IPS-20b (cell line): ENCODE results near the gene PPP1R10.

Experiments
- H3K27ac ChIP-seq: one replicate; pipeline ENCODE4 v1.5.1; 2013; ENCODE audit warnings: low read length
- H3K27me3 ChIP-seq: 2 replicates; pipeline ENCODE4 v1.6.1; 2013; ENCODE audit warnings: mild to moderate bottlenecking, low read length, inconsistent platforms; ENCODE audit not compliant: insufficient read depth
- H3K36me3 ChIP-seq: 2 replicates; pipeline ENCODE4 v1.6.1; 2013; ENCODE audit warnings: low read depth, mild to moderate bottlenecking, inconsistent platforms, low read length, moderate library complexity; ENCODE audit not compliant: insufficient read depth
- H3K4me1 ChIP-seq: 2 replicates; pipeline ENCODE4 v1.6.1; 2013; ENCODE audit warnings: mild to moderate bottlenecking, control low read depth, inconsistent platforms, low read length, moderate library complexity; ENCODE audit not compliant: insufficient read depth
- H3K4me3 ChIP-seq: 2 replicates; pipeline ENCODE4 v1.5.1; 2013; ENCODE audit warnings: mild to moderate bottlenecking, low read length, inconsistent platforms
- H3K9ac ChIP-seq: 2 replicates; pipeline ENCODE4 v1.6.1; 2013; ENCODE audit warnings: low read depth, mild to moderate bottlenecking, inconsistent platforms, low read length, moderate library complexity
- H3K9me3 ChIP-seq: 2 replicates; pipeline ENCODE4 v1.6.1; 2013; ENCODE audit warnings: mild to moderate bottlenecking, low read depth, low read length, inconsistent platforms; ENCODE audit not compliant: insufficient read depth

The PPP1R10 gene

DNA sequence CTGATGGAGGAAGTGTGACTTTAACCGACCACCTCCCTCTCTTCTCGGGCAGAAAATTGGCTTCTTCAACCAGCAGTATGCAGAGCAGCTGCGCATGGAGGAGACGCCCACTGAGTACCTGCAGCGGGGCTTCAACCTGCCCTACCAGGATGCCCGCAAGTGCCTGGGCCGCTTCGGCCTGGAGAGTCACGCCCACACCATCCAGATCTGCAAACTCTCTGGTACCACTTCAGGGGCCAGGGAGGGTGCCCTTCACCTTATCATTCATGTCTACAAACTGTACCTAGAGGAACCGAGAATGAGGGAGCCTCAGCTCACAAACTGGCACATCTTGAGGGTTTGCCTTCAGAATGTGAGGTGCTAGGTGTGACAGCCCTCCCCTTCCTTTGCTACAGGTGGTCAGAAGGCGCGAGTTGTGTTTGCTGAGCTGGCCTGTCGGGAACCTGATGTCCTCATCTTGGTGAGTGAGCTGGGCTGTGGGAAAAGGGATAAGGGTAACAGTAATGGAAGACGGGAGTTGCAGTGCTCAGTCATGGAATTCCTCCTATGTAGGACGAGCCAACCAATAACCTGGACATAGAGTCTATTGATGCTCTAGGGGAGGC is 27.2 kb downstream of the PPP1R10 start:
- H3K9me3 ChIP-seq = no peaks in the 10 kb centered on the region
- H3K4me3 ChIP-seq = no peak overlapping the region
- no peak overlapping the region for H3K27ac ChIP-seq
- no peaks in the 10 kb centered on the region for H3K4me1 ChIP-seq
- H3K36me3 ChIP-seq = peaks cover 98% of the 10 kb centered on the region
- H3K27me3 ChIP-seq = no peaks in the 10 kb centered on the region
- H3K9ac ChIP-seq = no peak overlapping the region

DNA sequence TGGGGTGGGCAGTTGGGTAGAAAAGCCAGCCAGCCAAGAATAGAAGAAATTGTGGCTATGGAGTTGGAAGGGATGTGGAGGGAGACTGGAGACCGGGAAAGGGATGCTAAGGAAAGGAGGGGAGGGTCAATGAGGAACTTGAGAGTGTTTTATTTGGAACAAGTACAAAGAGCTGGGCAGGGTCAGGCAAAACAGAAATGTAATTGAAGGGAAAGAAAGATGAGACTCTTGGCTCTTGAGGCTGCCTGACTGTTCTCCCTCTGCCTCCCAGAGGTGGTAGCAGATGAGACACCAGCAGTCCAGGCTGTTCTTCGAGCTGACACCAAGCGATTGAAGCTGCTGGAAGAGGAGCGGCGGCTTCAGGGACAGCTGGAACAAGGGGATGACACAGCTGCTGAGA is 33.1 kb downstream of the PPP1R10 start:
- no peak overlapping the region for H3K27ac ChIP-seq
- H3K9me3 ChIP-seq = no peaks in the 10 kb centered on the region
- peaks cover 100% of the 10 kb centered on the region for H3K36me3 ChIP-seq
- no peak overlapping the region for H3K9ac ChIP-seq
- H3K27me3 ChIP-seq = no peaks in the 10 kb centered on the region
- H3K4me1 ChIP-seq = no peaks in the 10 kb centered on the region
- H3K4me3 ChIP-seq = no peak overlapping the region

DNA sequence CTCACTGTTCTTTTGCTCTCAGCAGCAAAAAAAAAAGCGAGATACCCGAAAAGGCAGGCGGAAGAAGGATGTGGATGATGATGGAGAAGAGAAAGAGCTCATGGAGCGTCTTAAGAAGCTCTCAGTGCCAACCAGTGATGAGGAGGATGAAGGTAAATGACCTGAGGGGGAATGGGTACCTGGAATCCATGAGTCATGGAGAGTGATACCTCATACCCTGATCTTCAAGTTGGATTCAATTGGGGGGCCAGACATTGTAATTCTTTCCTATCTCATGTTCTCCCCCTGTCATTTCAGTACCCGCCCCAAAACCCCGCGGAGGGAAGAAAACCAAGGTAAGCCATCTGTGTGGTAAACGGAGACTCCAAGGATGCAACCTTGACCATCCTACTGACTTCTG is 39.0 kb downstream of the PPP1R10 start:
- Histone ChIP-seq H3K9ac (no peak overlapping the region), H3K27ac (no peak overlapping the region), H3K36me3 (peaks cover 93% of the 10 kb centered on the region), H3K4me1 (no peaks in the 10 kb centered on the region), H3K4me3 (no peak overlapping the region), H3K9me3 (no peaks in the 10 kb centered on the region), H3K27me3 (no peaks in the 10 kb centered on the region)

- peak overlapping the region; percentile 87; the same call in 1 of the 2 replicates for H3K4me3 ChIP-seq
Measured at GRCh38 chr6:30573113-30573512, 43.9 kb downstream of the PPP1R10 start.

GRCh38 chr6:30572148-30572547 is 44.9 kb downstream of the PPP1R10 start:
- H3K4me1 ChIP-seq = peaks cover 10% of the 10 kb centered on the region; the same call in 1 of the 2 replicates
- H3K27ac ChIP-seq = no peak overlapping the region
- H3K4me3 ChIP-seq = peak overlapping the region; percentile 87
- no peaks in the 10 kb centered on the region for H3K9me3 ChIP-seq
- H3K9ac ChIP-seq = peak overlapping the region; percentile 87; the same call in 1 of the 2 replicates
- H3K36me3 ChIP-seq = peaks cover 41% of the 10 kb centered on the region
- H3K27me3 ChIP-seq = peaks cover 16% of the 10 kb centered on the region

More at GRCh38 chr6:30573113-30573512, 43.9 kb downstream of the PPP1R10 start:
- Histone ChIP-seq H3K9me3 (no peaks in the 10 kb centered on the region), H3K4me1 (peaks cover 10% of the 10 kb centered on the region; the same call in 1 of the 2 replicates), H3K9ac (peak overlapping the region; percentile 87; the same call in 1 of the 2 replicates), H3K27ac (no peak overlapping the region), H3K36me3 (peaks cover 50% of the 10 kb centered on the region), H3K27me3 (peaks cover 16% of the 10 kb centered on the region)

GRCh38 chr6:30571762-30572082 is 45.3 kb downstream of the PPP1R10 start:
- Histone ChIP-seq H3K9ac (peak overlapping the region; percentile 87), H3K27ac (no peak overlapping the region), H3K9me3 (no peaks in the 10 kb centered on the region), H3K4me1 (peaks cover 10% of the 10 kb centered on the region; the same call in 1 of the 2 replicates), H3K27me3 (peaks cover 16% of the 10 kb centered on the region), H3K36me3 (peaks cover 36% of the 10 kb centered on the region), H3K4me3 (peak overlapping the region; percentile 87)

DNA sequence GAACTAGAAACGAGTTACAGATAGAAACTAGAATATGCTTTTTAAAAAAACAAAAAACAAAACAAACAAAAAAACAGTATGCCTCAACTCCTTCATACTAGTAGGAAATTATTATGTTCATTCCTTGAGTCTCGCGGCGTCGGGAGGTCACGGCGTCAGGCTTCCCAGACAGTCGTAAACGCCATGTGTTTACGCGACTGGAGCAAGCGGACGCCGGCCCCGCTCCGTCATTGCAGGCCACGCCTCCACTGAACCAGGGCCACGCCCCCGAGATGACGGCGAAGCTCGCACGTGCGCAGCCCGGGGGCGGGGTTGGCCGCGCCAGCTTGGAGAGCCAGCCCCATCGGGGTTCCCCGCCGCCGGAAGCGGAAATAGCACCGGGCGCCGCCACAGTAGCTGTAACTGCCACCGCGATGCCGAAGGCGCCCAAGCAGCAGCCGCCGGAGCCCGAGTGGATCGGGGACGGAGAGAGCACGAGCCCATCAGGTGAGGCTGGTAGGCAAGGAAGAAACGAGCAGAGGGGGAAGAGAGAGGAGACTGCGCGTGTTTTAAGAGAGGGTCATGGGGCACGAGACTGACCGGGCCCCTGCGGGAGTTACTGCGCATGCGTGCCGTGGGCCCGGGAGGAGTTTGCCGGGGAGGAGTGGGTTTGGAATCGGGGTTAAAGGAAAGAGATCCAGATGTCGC is 45.8 kb downstream of the PPP1R10 start, which contains the start of gene ABCF1:
Gene ABCF1, plus strand, starts transcription at position 368 of the 687 bp plus-strand sequence. Its CDS starts 46 bp downstream, at position 414.
- peaks cover 32% of the 10 kb centered on the region for H3K36me3 ChIP-seq
- peaks cover 10% of the 10 kb centered on the region; the same call in 1 of the 2 replicates for H3K4me1 ChIP-seq
- no peaks in the 10 kb centered on the region for H3K9me3 ChIP-seq
- H3K27me3 ChIP-seq = peaks cover 16% of the 10 kb centered on the region
- H3K27ac ChIP-seq = no peak within 1 kb of the TSS
- peak within 1 kb of the TSS; percentile 87 for H3K4me3 ChIP-seq
- peak within 1 kb of the TSS; percentile 87 for H3K9ac ChIP-seq

GRCh38 chr6:30570740-30571074 is 46.3 kb downstream of the PPP1R10 start:
- H3K27me3 ChIP-seq = peaks cover 16% of the 10 kb centered on the region
- H3K36me3 ChIP-seq = peaks cover 30% of the 10 kb centered on the region
- H3K4me3 ChIP-seq = peak overlapping the region; percentile 87
- H3K9ac ChIP-seq = peak overlapping the region; percentile 87
- H3K4me1 ChIP-seq = peaks cover 10% of the 10 kb centered on the region; the same call in 1 of the 2 replicates
- H3K9me3 ChIP-seq = no peaks in the 10 kb centered on the region
- H3K27ac ChIP-seq = no peak overlapping the region

DNA sequence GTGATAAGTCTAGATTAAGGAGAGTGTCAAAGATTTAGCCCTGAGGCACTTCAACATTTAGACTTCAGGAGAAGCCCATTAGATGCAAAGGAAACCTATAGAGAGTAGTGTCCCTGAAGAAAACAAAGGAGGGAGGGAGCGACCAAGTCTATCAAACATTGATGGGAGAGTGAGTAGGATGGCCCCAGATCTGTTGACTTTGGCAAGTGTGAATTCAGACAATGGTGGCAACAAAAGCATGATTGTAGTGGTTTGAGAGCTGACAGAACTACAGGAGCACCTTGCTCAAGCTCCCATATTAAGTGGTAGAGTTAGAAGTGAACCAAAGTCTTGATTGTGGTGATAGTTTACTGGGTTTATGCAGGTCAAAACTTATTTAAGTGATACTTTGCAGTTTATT is 46.8 kb downstream of the PPP1R10 start:
- Histone ChIP-seq H3K9me3 (no peaks in the 10 kb centered on the region), H3K36me3 (peaks cover 25% of the 10 kb centered on the region), H3K27ac (no peak overlapping the region), H3K27me3 (peaks cover 16% of the 10 kb centered on the region), H3K4me1 (peaks cover 10% of the 10 kb centered on the region; the same call in 1 of the 2 replicates), H3K4me3 (peak overlapping the region; percentile 87), H3K9ac (peak overlapping the region; percentile 87; the same call in 1 of the 2 replicates)

DNA sequence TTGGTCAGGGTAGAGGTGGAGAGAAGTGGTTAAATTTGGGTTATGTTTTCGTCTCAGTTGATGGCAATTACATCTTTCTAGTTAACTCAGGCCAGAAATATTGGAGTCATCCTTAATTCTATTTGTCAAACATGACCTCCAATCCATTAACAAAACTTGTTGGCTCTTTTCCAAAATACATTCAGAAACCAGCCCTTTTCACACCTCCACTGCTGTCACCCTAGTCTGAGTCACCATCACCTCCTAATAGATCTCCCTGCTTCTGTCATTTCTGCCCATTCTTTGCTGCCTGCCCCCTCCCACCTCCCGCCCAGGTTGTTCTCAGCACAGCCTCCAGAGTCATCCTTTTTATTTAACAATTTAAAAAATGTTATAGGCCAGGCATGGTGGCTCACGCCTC is 48.8 kb downstream of the PPP1R10 start:
- no peak overlapping the region for H3K9ac ChIP-seq
- H3K27me3 ChIP-seq = peaks cover 16% of the 10 kb centered on the region
- H3K9me3 ChIP-seq = no peaks in the 10 kb centered on the region

DNA sequence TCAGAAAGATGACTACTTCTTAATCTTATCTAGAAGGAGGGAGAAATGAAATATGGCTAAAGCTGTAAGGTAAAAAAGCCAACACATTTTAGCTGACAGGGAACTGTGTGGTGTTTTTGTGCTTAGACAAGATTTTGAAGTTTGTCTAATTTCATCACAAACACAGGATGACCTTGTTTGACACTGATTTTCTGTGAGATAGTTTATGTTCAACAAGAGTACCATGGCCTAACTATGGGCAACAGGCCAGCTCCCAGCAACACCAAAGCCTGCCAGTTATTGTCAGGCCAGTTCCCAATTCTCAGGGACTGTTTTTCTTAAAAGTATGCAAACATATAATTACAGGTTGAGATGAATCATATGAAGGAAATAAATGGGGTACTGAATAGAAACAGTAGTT is 51.3 kb downstream of the PPP1R10 start:
- H3K27ac ChIP-seq = no peak overlapping the region
- no peak overlapping the region for H3K4me3 ChIP-seq
- peaks cover 4% of the 10 kb centered on the region; the same call in 1 of the 2 replicates for H3K4me1 ChIP-seq
- H3K9me3 ChIP-seq = no peaks in the 10 kb centered on the region
- peaks cover 23% of the 10 kb centered on the region for H3K36me3 ChIP-seq
- H3K27me3 ChIP-seq = peaks cover 14% of the 10 kb centered on the region
- H3K9ac ChIP-seq = no peak overlapping the region

More for the DNA sequence above, 48.8 kb downstream of the PPP1R10 start:
- Histone ChIP-seq H3K27ac (no peak overlapping the region), H3K36me3 (peaks cover 10% of the 10 kb centered on the region; the same call in 1 of the 2 replicates), H3K4me3 (no peak overlapping the region), H3K4me1 (peaks cover 10% of the 10 kb centered on the region; the same call in 1 of the 2 replicates)

DNA sequence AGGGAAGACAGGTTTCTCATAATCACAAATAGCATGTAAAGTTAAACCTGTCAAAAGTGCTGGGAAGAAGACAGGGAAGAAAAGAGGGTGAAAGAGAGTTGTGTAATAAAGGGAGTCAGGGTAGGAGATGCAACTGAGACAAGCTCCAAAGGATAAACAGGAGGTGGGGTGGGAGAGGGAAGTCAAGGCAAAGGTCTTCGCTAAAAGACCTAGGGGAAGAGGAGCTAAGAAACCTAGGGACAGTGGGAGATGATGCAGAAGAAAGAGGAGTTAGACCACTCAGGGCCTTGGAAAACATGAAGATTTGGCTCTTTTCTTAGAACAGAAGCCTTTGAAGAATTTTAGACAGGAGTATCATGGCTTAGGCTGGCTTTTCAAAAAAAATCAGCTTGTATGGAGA is 52.9 kb downstream of the PPP1R10 start:
- Histone ChIP-seq H3K9ac (no peak overlapping the region; the same call in 1 of the 2 replicates), H3K36me3 (peaks cover 28% of the 10 kb centered on the region)

More for the DNA sequence above, 52.9 kb downstream of the PPP1R10 start:
- H3K9me3 ChIP-seq = no peaks in the 10 kb centered on the region
- no peaks in the 10 kb centered on the region for H3K4me1 ChIP-seq
- no peak overlapping the region for H3K27ac ChIP-seq
- no peaks in the 10 kb centered on the region for H3K27me3 ChIP-seq
- H3K4me3 ChIP-seq = no peak overlapping the region
